HG02973 (cell line): ENCODE data around the gene PAX6.

Source experiments
- ATAC-seq: cut with Tn5 transposase; IDR thresholded peaks from one replicate; pipeline ENCODE4 v1.9.1; 2021; ENCODE audit warnings: moderate library complexity; ENCODE audit not compliant: unreplicated experiment

Gene PAX6

DNA sequence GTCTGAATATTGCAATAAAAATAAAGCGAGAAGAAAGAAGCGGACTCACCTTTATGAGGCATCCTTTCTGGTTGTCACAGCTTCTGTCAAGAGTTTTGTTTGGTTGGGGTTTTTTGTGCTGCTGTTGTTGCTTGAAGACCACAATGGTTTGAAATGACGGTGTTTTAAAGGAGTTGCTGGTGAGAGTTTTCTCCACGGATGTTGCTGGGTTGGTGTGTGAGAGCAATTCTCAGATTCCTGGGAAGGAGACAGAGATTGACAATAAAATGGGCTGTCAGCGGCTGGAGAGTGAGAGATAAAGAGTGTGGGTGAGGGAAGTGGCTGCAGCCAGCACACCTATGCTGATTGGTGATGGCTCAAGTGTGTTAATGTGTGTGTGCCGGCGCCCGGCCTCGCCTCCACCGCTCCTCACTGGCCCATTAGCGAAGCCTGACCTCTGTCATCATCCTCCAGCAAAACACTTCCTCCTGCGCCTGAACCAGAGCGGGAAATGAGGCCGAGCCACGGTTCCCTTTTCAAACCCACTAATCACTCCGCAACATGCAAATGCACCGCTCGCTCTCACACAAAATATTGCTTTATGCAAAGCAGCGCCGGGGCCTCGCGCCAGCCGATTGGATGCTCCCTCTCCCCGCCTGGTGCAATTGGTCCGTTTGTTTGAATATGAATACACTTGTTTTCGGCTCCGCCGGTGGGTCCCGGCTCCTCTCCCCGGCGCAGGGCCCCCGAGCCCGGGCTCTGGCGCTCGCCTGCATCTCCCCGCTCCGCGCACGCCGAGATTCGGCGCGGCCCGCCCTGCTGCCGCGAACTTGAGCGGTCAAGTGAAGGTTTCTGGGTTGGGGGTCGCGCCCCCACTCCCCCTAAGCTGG is at the start of gene PAX6:
Gene PAX6 (minus strand): TSS at position 544 of the 869 bp plus-strand sequence. CDS start 4,911 bp downstream, outside the sequence.
- peak; percentile 70 for ATAC-seq

DNA sequence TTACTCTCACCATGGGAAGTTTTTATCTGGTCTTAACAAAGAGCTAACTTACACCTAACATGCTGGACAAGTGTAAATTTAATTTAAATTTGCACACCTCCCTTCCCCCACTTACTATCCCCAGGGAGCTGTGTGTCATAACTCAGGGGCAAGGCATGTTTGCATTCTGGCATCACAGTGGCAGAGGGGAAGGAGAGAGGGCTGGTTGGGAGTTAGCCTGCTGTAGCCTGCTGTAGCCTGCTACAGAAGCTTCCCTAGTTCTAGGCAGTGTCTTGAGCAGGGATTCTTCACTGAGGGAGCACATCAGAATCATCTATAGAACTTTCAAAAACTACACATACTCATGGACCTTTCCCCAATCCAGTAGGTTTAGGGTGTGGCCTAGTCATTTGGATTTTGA is 49.3 kb upstream of the PAX6 start:
- no peak for ATAC-seq

DNA sequence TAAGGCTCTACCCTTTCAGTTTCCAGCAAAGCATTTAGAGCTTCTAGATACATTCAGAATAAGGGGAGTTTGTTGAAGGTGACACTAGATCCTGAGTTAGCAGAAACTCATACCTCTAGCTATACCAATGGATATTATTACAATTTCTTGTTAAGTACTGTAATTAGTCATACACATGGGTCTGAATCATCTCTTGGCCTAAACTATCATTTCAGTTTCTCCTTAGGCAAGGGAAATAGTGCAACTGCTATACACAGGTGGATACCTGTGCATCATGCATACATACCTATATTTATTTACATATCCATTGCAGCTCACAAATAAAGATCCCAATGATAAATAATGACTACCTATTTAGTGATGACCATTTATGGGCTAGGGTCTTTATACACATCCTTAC is 45.1 kb upstream of the PAX6 start:
- ATAC-seq = no peak

DNA sequence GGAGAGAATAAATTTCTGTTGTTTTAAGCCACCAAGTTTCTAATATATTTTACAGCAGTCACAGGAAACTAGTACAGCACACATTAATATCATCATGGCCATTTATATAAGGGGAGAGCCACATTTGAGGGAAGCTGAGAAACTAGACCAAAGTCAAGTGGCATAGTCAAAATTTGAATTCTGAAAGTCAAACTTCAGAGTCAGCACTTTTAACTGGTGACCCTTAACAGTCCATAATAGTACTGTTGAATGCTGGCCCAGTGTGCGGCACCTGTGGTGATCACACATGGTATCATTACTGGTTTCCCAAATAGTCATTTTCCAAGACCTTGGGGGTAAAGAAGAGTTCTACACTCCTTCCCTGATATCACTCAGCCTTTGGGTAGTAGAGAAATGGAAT is 44.3 kb upstream of the PAX6 start:
- no peak for ATAC-seq

DNA sequence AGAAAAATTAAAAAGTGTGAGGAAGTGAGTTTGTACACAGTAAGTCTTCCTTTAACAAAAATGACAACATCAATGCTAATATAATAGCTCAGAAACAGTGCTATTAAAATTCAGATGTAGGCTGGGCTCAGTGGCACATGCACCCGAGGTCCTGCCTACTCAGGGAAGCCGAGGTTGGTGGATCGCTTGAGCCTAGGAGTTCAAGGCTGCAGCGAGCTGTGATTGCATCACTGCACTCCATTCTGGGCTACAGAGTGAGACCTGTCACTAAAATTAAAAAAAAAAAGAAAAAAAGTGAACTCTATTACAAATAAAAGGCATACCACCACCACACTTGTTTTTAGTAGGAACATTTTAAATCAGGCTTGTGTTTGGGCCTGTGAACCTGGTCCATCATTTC is 39.2 kb upstream of the PAX6 start:
- ATAC-seq = no peak

DNA sequence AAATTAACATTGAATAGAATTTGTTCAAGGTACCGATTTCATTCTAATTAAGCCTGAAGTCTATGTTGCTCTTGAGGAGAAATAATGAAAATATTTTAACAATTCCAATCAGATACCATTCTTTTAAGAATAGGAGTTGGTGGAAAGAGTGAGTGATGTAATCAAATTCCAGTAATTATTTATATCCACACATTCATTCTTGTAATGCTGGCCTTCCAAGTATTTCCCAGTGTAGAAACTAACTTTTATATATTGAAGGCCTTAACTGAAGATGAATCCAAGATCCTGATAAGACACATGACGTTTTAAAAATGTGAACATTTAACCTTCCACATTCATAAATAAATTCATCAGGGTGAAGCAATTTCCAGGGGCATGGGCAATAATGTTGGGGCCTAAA is 36.6 kb upstream of the PAX6 start:
- ATAC-seq = no peak

DNA sequence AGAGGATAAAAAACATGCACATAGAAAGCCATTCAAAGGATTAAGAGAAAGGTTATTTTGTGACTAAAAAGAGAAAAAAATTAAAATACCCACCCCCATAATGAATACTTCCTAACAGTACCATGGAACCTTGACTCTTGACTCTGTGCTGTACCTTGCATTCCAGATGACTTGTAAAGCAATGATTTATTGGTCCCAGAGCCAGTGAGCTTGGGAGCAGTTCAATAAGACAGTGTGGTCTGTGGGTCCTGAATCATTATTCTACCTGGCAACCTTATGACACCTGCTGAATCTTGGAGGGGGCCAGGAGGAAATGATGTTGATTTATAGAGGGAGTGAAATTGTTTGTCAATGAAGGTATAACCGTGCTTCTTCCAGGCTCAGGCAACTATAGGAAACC is 34.2 kb upstream of the PAX6 start:
- no peak for ATAC-seq

DNA sequence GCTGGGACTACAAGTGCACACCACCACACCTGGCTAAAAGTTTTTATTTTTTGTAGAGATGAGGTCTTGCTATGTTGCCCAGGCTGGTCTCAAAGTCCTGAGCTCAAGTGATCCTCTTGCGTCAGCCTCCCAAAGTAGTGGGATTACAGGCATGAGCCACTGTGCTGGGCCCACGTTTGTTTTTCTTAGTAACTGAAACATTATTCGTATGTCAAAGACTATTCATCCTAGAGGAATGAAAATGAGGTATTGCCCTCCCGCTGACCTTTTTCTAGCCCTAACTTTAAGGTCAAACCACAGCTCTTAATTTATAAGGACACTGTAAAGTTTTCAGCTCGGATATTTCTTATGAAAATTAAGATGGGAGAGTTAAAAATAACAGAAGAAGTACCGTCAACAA is 33.2 kb upstream of the PAX6 start:
- no peak for ATAC-seq

DNA sequence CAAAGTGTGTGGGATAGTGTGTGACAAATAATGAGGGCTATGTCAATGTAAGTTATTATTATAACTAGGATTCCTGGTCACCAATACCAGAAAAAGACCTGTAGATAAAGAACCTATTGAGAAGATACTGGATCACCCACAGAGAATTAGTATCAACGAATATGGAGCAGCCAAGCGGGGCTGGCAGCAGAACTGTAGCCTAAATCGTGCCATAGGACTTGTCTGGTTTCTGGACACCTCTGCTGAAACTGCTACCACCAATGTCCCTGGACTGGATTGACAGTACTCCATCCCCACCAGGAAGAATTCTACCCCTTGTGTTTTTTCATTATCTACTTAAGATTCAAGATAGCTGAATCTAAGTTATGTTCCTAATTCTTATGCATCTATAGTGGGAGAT is 30.3 kb upstream of the PAX6 start:
- ATAC-seq = no peak

DNA sequence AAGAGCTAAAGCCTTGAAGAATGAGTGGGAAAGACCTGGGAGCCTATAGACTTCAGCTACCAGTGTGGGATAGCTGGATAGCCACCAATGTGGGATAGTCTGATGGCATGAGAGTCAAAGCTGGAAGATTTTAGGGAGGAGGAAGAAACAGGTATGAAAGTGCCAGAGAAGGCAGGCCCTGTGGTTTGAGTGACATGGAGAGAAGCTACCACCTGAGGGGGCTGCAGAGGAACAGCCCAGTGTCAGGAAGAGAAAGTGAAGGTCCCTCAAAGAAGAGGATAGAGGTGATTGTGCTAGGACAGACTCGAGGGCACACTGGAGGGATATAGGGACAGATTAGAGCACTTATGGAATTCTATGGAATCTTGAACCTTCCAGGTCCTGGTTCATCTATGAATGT is 23.1 kb upstream of the PAX6 start:
- ATAC-seq = no peak

DNA sequence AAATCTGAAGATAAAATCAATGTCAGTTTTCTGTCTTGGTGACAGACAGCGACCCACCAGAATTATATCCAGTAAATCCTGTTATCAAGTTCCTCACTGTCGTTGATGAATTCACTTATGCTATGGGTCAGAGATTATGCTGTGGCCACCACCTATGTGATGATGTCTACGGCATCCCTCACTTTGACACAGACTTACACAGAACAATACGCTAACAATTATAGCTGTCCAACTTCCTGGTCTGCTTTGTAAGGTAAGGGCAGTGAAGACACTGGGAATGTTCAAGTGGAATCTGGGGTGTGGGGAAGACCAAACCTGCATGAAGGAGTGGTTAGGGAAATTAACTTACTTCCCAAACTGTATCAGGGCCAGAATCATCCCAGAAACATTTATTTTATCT is 19.3 kb upstream of the PAX6 start:
- no peak for ATAC-seq

DNA sequence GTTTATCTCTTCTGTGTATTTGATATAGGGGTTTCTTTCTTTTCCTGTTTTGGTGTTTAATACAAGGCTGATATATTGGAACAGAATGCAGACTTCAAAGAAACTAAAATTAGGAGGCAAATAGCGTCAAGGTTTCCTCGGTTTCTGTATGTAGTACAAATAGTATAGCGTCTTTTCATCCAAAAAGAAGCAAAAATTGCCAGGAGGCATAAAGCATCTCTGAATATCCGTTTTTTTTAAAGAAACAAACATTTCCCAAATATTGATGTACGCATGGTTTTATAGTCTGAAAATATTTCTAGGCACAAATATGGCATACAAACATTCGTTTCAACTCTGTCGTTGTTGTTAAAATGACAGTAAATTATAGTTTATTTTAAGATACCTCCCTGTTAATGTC is 17.1 kb upstream of the PAX6 start:
- no peak for ATAC-seq

DNA sequence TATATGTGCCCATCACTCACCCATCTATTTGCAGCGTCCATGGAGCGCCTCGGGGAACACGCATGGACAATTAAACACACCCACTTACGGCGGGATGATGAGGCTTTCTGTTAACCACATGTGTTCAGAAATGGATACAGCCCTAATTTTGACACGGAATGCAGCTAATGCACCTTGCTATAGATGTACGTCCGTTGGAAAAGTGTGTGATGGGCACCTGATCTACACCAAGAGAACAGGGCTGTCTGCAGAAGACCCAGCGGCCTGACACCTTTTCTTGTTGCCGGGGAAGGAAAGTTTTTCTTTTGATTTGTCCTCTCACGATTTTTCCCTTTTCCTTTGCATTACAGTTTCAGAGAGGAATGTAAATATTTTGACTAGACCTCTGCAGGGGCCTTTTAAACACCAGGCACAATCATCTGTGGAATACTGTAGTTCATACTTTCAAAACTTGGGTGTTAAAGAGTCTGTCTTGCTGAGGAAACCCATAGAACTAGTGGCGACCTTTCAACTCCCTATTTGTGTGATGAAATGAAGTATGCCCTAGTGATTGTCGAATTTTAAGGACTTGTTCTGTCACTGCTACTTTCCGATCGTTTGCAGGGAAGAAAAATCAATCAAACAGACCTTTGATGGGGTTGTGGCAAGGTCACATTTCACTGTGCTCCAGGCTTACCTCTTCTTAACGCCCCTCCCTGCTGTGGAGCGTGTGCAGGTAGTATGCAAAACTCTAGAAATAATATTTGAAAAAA is 16.5 kb upstream of the PAX6 start:
- ATAC-seq = no peak

DNA sequence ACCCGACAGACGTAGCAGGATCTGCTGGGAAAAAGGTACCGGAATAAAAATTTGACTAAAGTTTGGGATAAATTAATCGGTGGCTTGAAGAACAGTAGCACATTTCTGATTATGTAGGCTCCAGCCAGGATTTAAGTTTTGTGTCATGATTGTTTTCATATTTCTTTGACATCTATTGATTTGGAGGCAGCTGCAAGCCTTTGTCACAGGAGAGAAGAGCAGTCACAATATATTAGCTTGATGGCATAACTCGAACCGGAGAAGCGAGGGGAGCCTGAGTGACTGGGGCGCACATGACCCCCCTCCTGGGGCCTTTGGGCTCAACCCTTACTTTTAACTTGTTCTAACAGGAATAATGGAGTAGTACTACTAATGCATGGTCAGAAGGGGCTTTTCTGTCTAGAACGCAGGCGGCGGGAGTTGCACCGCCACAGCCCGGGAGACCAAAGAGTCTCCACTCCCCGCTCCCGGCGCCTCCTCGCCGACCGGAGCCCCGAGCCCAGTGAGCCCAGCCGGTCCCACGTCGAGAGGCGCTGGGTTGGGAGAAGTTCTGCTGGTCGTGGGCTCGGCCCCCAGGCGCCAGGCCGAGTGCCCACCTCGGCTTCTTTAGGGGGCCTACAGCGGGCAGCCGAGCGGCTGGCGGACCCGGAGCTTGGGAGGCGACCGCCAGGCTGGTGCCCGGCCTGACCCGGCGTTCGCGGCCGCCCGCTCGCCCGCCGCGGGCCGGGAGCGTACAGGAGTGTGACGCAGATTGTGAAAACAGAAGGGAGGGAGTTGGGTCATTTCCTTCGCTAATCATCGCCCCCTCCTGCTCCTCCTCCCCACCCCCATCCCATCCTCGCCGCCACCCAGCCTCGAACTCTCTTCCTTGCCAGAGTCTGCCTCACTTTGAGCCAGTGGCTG is 15.7 kb upstream of the PAX6 start:
- ATAC-seq = no peak

DNA sequence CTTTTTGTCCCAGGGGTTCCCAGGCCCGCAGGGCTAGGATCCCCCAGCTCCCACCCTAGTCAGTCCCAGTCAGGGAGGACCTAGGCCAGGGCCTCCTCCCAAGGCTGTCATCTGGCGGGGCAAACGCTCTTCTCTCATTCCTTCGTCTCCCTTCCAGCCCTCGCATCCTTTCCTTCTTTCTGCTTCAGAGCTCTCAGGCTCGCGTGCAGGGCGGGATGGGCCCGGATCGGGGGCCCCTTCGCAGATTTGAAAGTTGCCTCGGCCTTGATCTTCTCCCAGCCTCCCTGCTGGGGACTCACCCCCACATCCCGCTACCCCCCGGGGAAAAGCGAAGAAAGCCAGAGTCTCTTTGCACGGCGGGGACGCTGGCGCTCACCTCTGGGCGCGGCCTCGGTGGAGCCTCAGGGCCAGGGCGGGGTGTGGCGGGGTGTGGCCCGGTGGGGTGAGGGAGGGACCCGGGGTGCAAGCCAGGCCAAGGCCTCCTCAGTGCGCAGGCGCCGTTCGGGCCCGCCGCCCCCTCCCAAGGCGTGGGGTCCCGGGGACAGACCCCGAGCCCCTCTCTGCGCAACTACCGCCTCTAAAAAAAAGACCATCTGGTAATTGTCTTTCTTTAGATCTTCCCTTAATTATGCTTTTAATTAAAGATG is 14.8 kb upstream of the PAX6 start:
- ATAC-seq = no peak

DNA sequence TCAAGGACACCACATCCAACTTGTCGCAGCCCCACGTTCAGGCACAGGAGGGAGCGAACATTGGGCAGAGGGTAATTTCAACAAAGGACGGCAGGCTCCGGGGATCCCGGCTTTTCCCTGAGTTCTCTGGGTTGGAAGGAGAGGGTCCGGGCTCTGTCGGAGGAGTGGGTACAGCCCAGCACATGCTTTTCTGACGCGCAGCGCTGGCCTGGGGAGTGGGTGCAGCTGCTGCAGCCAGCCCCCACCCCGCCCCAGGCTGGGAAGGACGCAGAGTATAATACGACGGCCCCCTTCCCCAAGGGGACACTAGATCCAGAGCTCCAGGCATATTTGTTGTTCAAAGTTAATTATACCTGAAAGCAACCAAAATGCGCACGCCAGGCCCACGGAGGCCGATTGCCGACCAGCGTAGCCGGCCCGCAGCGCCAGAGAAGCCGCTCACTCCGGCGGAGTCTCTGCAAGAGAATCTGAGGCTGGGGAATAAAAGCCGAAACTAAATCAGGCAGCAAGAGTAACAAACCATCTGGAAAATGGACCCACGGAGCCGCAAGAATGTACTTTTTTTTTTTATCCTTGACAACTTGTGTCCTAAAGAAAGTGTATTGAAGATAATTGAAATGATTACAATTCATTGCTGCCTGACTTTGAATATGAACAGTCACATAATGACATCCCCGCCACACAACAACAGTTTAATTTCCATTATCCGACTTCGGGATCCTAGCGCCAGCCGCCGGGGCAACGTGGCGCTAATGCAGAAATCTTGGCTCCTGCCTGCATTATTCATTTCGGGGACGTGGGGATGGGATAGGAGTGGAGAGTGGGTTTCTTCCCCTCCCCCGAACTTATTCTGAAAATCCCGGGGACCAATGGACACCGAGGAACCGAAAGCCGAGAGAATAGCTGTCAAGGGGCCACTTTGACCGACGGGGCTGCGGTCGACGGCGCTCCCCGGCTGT is 14.0 kb upstream of the PAX6 start:
- ATAC-seq = no peak

DNA sequence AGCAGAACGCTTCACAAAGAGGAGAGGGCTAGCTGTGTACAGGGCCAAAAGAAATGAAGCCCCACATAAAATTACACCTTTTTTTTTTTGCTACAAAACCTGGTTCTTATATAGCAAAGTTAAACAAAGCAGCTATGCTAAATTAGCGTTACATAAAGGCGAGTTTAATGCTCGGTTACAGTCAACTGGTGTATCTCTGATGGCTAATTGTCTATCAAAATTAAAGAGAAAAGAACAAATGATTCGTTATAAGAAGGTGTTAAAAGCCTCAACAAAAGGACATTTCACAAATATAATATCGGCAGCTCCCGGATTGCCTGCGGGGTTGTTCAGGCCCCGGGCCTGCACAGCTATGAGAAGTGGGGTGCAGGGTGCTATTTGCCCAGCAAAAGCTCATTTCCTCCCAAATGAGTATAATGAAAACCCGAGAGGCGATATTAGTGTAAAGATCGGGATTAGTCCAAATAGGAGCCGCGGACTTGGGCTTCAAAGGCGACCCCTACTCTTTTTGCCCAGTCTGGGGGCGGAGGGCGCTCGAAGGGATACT is 13.3 kb upstream of the PAX6 start:
- ATAC-seq = no peak

DNA sequence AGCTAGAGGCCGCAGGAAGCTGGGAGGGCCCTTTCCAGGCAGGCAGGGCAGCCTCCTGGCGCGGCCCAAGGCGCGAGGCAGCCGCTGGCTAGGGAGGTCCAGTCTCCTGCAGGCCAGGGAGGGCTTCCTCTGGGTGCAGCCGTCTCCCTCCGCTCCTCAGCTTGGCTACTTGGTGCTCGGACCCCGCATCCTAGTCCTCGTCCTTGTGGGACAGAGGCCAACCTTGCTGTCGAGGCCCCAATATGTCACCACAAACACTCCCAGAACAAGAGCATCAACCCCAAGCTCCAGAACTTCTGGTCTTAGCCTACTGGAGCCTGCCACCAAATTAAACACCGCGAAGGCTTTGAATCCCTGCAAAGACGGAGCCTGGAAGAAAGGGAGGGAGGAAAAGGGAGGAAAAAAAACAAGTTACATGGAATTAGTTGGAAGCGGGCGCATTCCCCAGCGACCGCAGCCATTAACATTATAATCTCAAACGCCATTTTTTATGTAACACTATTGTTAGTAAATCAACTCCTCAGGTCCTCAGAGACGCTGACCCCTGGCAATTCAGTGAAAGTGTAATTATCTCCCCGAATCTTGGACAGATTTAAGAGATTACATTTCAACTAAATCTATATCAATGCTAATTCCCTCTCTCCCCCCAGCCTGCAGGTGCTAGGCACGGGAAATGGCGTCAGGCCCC is 12.7 kb upstream of the PAX6 start:
- ATAC-seq = no peak
